DOHH2 (cell line): Measurements from ENCODE around the gene CDK14.

ENCODE experiments used
- H3F3A ChIP-seq: fragments of 200-600 bp; sonication (generic), shearing (Covaris generic); 2 replicates; pipeline ENCODE4 v1.6.0; 2016; ENCODE audit warnings: antibody characterized with exemption, mild to moderate bottlenecking; ENCODE audit not compliant: control insufficient read depth, insufficient read depth
- H3K27ac ChIP-seq: fragments of 200-600 bp; sonication (generic); 2 replicates; pipeline ENCODE4 v1.5.1; 2014; ENCODE audit warnings: low read depth, mild to moderate bottlenecking, low read length, moderate library complexity
- H3K27me3 ChIP-seq: fragments of 200-600 bp; sonication (generic); 2 replicates; pipeline ENCODE4 v1.6.1; 2014; ENCODE audit warnings: mild to moderate bottlenecking, low read length, mixed read lengths; ENCODE audit not compliant: control insufficient read depth
- H3K36me3 ChIP-seq: fragments of 200-600 bp; sonication (generic); 2 replicates; pipeline ENCODE4 v1.6.1; 2014; ENCODE audit warnings: mild to moderate bottlenecking, low read length, moderate library complexity, mixed read lengths; ENCODE audit not compliant: control insufficient read depth
- H3K4me1 ChIP-seq: fragments of 200-600 bp; sonication (generic); 2 replicates; pipeline ENCODE4 v1.6.1; 2014; ENCODE audit warnings: mild to moderate bottlenecking, low read length, mixed read lengths; ENCODE audit not compliant: control insufficient read depth
- H3K4me2 ChIP-seq: fragments of 200-600 bp; sonication (generic); 2 replicates; pipeline ENCODE4 v1.6.0; 2014; ENCODE audit warnings: mild to moderate bottlenecking, low read length, moderate library complexity
- H3K4me3 ChIP-seq: fragments of 200-600 bp; sonication (generic); 2 replicates; pipeline ENCODE4 v1.5.1; 2014; ENCODE audit warnings: mild to moderate bottlenecking, low read length, mixed read lengths
- H3K79me2 ChIP-seq: fragments of 200-600 bp; sonication (generic); 2 replicates; pipeline ENCODE4 v1.6.1; 2014; ENCODE audit warnings: mild to moderate bottlenecking, low read length, mixed read lengths; ENCODE audit not compliant: control insufficient read depth
- H3K9me2 ChIP-seq: fragments of 200-600 bp; sonication (generic); replicated peaks from 2 replicates; pipeline ENCODE4 v1.6.1; 2014; ENCODE audit warnings: mild to moderate bottlenecking, low read length, mixed read lengths; ENCODE audit not compliant: control insufficient read depth
- H3K9me3 ChIP-seq: fragments of 200-600 bp; sonication (generic); 2 replicates; pipeline ENCODE4 v1.6.1; 2014; ENCODE audit warnings: antibody characterized with exemption, low read length, mixed read lengths; ENCODE audit not compliant: control insufficient read depth, insufficient read depth
- H4K20me1 ChIP-seq: fragments of 200-600 bp; sonication (generic); 2 replicates; pipeline ENCODE4 v1.6.0; 2014; ENCODE audit warnings: low read depth, mild to moderate bottlenecking, antibody characterized with exemption, low read length, moderate library complexity; ENCODE audit not compliant: control insufficient read depth, insufficient read depth
- CTCF ChIP-seq: fragments of 200-600 bp; sonication (generic); IDR thresholded peaks from one replicate; pipeline ENCODE4 v1.5.1; 2014; ENCODE audit warnings: antibody characterized with exemption, mild to moderate bottlenecking, low read depth, low read length; ENCODE audit not compliant: poor library complexity, severe bottlenecking
- EZH2phosphoT487 ChIP-seq: fragments of 200-600 bp; sonication (generic); IDR thresholded peaks from 2 replicates; pipeline ENCODE4 v1.6.1; 2017; ENCODE audit warnings: borderline replicate concordance, mild to moderate bottlenecking, antibody characterized with exemption, low read length, moderate library complexity, mixed read lengths

Gene CDK14

GRCh38 chr7:91005841-91006240 lies 409.7 kb downstream of the CDK14 start:
- no peaks in the 10 kb centered on the region for H3K4me1 ChIP-seq
- no peaks in the 10 kb centered on the region for H3K9me2 ChIP-seq
- H3K9me3 ChIP-seq: no peaks in the 10 kb centered on the region
- no peaks in the 10 kb centered on the region for H4K20me1 ChIP-seq
- TF ChIP-seq EZH2phosphoT487 (no peak), CTCF (no peak)
- H3F3A ChIP-seq: no peaks in the 10 kb centered on the region
- H3K27me3 ChIP-seq: no peaks in the 10 kb centered on the region
- H3K4me2 ChIP-seq: no peak overlapping the region
- H3K4me3 ChIP-seq: no peak overlapping the region
- H3K79me2 ChIP-seq: no peaks in the 10 kb centered on the region
- H3K27ac ChIP-seq: no peak overlapping the region
- peaks cover 23% of the 10 kb centered on the region for H3K36me3 ChIP-seq

DNA sequence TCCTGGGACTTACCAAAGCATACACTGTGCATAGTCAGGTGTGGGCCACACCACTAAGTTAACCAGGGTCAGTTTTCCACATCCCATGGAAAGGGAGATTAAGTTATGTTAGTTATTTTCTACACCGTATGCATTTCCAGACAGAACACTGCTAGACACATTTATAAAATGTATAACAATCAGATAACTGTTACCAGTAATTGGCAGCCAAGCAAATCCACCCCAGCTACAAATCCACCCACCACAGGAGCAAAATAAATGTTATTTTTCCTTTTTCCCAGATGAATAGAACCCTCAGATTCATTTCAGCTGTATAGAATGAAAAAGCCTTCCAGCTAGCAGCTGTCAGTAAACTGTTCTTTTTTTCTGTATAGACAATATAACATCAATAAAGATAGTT lies 411.2 kb downstream of the CDK14 start:
- no peaks in the 10 kb centered on the region for H3K27me3 ChIP-seq
- no peaks in the 10 kb centered on the region for H3F3A ChIP-seq
- no peaks in the 10 kb centered on the region for H3K4me1 ChIP-seq
- H3K4me2 ChIP-seq: no peak overlapping the region
- H3K9me2 ChIP-seq: no peaks in the 10 kb centered on the region
- TF ChIP-seq CTCF: no peak
- TF ChIP-seq EZH2phosphoT487: no peak
- H3K9me3 ChIP-seq: no peaks in the 10 kb centered on the region
- no peaks in the 10 kb centered on the region for H3K79me2 ChIP-seq
- H3K4me3 ChIP-seq: no peak overlapping the region
- no peaks in the 10 kb centered on the region for H4K20me1 ChIP-seq
- H3K36me3 ChIP-seq: peaks cover 18% of the 10 kb centered on the region
- no peak overlapping the region for H3K27ac ChIP-seq

GRCh38 chr7:91013078-91013477 lies 417.0 kb downstream of the CDK14 start:
- H3F3A ChIP-seq: no peaks in the 10 kb centered on the region
- no peak overlapping the region for H3K27ac ChIP-seq
- TF ChIP-seq CTCF (no peak), EZH2phosphoT487 (no peak)
- no peak overlapping the region for H3K4me3 ChIP-seq
- H3K9me3 ChIP-seq: no peaks in the 10 kb centered on the region
- H3K4me2 ChIP-seq: no peak overlapping the region
- no peaks in the 10 kb centered on the region for H3K27me3 ChIP-seq
- no peaks in the 10 kb centered on the region for H4K20me1 ChIP-seq
- no peaks in the 10 kb centered on the region for H3K79me2 ChIP-seq
- H3K4me1 ChIP-seq: no peaks in the 10 kb centered on the region
- no peaks in the 10 kb centered on the region for H3K9me2 ChIP-seq
- H3K36me3 ChIP-seq: 0 out of 2 replicates have a peak, but pooled peaks cover 4% of the 10 kb centered on the region
